H1 (cell line): ENCODE data around the gene INSIG1. TPM values are rescaled to one million over a fixed set of nuclear protein-coding genes. Genes with fewer than 3 reads are reported as not detected.

ENCODE experiments used
- MAFK ChIP-seq: IDR thresholded peaks from 2 replicates; pipeline ENCODE4 v1.6.1; 2012; ENCODE audit warnings: low read depth, mild to moderate bottlenecking, improper control_type of control experiment, low read length
- polyA plus RNA-seq, 7 experiments: library from polyadenylated mRNA; depleted of rRNA in 3 of 7; stranded (reverse) in 5 of 7; unstranded in 2 of 7; fragments of >200 nt in 5 of 7; fragments of 200-250 nt in 2 of 7; gene quantifications; 1 replicate in 5 of 7; 2 replicates in 1 of 7; 4 replicates in 1 of 7; pipeline versions ENCODE4 v1.2.1 to v1.2.3, GENCODE V29; 2011 to 2013; ENCODE audit warnings: missing spikeins in 2 of 7, mixed read lengths in 2 of 7
- total RNA-seq: library from RNA; stranded (reverse); fragmentation: NEBNext Ultra II Directional; extraction: Animal tissue kit (Norgen Biotek cat#: 25700); gene quantifications from 2 replicates; pipeline ENCODE4 v1.2.1, GENCODE V29; 2021
- TF ChIP-seq, protein P1 (sequence below): IDR thresholded peaks from 2 replicates; pipeline ENCODE4 v1.6.1; 2012; ENCODE audit warnings: low read length, inconsistent platforms

The INSIG1 gene
- total and polyA plus RNA-seq, 2 of the 8 experiments (the other 6 are each of a cell fraction or from before 2014, with no cell fraction given), result 40.0 to 58.4 TPM

GRCh38 chr7:155353256-155353897 is 55.7 kb downstream of the INSIG1 start (continued):
- TF ChIP-seq, protein P1, sequence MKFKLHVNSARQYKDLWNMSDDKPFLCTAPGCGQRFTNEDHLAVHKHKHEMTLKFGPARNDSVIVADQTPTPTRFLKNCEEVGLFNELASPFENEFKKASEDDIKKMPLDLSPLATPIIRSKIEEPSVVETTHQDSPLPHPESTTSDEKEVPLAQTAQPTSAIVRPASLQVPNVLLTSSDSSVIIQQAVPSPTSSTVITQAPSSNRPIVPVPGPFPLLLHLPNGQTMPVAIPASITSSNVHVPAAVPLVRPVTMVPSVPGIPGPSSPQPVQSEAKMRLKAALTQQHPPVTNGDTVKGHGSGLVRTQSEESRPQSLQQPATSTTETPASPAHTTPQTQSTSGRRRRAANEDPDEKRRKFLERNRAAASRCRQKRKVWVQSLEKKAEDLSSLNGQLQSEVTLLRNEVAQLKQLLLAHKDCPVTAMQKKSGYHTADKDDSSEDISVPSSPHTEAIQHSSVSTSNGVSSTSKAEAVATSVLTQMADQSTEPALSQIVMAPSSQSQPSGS, result no peak
- no peak for TF ChIP-seq MAFK
